Measurements from ENCODE around the gene TBC1D22B.

TBC1D22B gene

DNA sequence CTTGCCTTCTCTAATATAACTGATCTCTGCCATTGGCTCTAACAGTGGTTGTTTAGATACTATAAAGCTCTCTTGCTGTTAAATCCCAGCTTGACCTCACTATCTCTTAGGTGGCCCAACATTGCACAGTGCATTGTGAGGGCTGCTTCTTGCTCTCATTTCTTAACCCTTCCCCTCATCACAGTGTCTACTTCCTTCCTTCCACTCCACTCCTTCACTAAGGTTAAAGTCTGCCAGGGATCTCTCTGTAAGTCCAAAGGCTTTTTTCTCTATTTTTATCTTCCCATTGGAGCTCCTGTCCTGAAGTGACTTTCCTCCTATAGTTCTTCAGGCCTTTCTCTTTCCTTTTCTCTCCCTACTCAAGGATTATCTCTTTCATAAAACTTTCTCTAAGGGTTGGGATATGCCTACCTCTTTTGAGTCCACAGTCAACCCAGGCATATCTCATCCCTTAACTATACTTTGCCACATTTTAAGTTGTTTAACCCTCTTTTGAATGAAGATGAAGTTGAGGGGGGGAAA is 4.0 kb upstream of the TBC1D22B start:
- H3K27ac Mint-ChIP-seq, result no peak overlapping the region
- no peak overlapping the region for H3K4me3 Mint-ChIP-seq
- DNase-seq (ENCODE audit: low spot score in 2 of 2), result no peak

DNA sequence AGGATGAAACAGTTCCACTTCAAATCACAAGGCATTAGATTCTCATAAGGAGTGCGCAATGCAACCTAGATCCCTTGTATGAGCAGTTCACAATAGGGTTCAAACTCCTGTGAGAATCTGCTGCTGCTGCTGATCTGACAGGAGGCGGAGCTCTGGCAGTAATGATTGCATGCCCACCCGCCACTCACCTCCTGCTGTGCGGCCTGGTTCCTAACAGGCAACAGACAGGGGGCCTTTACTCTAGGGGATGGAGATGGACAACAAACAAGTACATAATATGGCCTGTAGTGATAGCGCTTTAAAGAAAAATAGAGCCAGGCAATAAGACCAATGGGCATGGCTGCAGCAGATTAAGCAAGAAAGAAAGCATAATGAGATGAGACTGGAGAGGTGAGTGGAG is 2.7 kb upstream of the TBC1D22B start:
- no peak overlapping the region for H3K4me3 Mint-ChIP-seq
- H3K27ac Mint-ChIP-seq, result no peak overlapping the region
- peaks cover 9% of the 10 kb centered on the region for H3K36me3 Mint-ChIP-seq
- ATAC-seq, result no peak
- H3K4me1 Mint-ChIP-seq, result peaks cover 32% of the 10 kb centered on the region
- no peaks in the 10 kb centered on the region for H3K9me3 Mint-ChIP-seq
- no peak for DNase-seq (ENCODE audit: low spot score in 2 of 2)

More for the DNA sequence above, 4.0 kb upstream of the TBC1D22B start:
- Mint-ChIP-seq H3K36me3 (peaks cover 9% of the 10 kb centered on the region), H3K4me1 (peaks cover 19% of the 10 kb centered on the region), H3K9me3 (no peaks in the 10 kb centered on the region)
- ATAC-seq, result no peak

DNA sequence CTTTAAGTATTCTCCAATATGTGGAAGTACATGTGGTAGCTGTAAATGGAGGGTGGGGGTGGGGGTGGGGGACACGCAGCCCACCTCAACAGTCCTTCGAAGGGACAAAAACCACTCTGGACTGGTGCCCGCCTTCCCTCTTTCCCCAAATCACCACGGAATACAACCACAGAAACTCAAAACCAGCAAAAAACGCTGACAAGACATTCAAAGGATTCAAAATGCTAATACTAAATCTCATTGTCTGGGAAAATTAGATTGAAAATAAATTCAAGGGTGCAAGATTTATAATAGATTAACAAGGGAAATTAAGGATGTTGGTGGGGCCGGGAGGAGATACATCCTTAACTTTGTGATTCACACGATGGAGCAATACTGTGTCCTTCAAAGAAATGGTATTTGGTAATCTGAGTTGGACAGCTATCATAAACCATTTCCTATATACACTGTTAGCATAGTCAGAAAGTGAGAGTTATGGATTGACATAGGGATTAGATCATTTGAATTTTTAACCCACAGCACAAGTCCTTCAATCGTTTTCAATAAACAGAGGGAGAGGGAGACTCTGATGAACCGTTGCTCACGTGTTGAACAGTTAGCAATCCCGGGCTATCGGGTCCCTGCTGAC is 766 bp upstream of the TBC1D22B start:
- Mint-ChIP-seq H3K9me3 (no peaks in the 10 kb centered on the region), H3K4me3 (peak overlapping the region; percentile 95), H3K4me1 (peaks cover 42% of the 10 kb centered on the region), H3K27ac (peak overlapping the region; percentile 99), H3K36me3 (peaks cover 14% of the 10 kb centered on the region)
- DNase-seq (ENCODE audit: low spot score in 2 of 2), result no peak
- ATAC-seq, result no peak

DNA sequence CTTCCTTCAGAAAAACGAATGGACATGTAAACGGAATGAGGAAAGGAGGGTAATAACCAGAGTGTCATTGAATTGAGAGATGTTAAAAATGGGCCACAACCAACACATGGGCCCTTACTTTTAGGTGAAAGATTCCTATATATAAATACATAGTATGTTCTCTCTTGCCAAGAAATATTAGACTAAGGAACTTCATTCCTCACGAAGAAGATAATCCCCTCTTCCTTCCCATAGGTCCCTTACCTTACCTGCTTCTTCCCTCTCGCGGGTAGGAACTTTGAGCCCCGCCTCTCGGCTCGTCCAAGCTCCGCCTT is 295 bp upstream of the TBC1D22B start:
- peak overlapping the region; percentile 95 for H3K4me3 Mint-ChIP-seq
- peaks cover 17% of the 10 kb centered on the region for H3K36me3 Mint-ChIP-seq
- H3K4me1 Mint-ChIP-seq, result peaks cover 44% of the 10 kb centered on the region
- ATAC-seq (no peak), DNase-seq (ENCODE audit: low spot score in 2 of 2) (no peak)
- H3K27ac Mint-ChIP-seq, result peak overlapping the region; percentile 99
- no peaks in the 10 kb centered on the region for H3K9me3 Mint-ChIP-seq

DNA sequence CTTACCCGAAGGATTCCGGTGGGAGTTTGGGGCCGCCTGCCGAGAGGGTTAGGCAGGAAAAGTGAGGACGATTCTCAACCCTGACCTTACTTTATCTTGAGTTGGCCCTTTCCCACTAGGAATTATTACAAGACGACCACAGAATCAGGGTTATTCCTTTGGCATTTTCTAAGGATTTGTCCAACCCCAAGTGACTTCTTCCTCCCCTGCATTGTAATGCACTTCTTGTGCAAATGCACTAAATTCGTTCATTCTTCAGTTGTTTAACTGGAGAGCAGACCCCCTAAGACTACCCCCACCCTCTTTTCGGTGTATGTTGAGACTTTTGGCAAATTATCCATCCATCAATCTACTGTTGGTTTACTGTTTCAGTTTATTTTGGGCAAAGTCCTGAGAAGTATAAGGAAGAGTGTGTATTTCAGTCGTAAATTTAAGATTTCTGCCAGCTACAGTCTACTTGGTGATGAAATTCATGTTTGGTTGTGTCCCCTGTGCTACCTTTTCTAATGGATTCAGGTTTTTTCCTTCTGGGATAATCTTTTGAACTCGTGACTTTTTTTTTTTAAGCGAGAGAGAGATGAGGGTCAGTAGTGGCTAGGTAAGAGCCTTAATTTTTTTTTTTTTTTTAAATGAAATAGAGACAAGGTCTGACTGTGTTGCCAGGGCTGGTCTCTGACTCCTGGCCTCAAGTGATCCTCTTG is 983 bp downstream of the TBC1D22B start:
- no peaks in the 10 kb centered on the region for H3K9me3 Mint-ChIP-seq
- peaks cover 55% of the 10 kb centered on the region for H3K4me1 Mint-ChIP-seq
- H3K4me3 Mint-ChIP-seq, result peak overlapping the region; percentile 95
- DNase-seq (ENCODE audit: low spot score in 2 of 2) (no peak), ATAC-seq (no peak)
- H3K36me3 Mint-ChIP-seq, result peaks cover 17% of the 10 kb centered on the region
- peak overlapping the region; percentile 99 for H3K27ac Mint-ChIP-seq

DNA sequence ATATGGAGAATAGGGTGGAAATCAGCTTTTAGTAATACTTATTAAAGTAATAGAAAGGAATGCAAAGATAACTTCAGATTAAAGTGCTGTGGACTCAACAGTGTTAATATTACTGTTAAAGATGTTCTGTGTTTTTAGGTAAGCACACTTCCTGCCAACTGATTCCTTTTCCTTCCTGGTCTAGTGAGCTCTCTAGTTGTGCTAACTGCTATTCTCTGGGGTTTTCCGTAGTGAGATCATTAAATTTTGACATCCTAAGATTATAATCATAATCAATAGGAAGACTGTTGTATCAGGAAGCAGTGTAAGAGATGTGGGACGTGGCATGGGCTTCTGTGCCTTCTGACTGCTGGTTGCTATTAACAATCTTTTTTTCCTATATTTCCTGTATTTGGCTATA is 1.6 kb downstream of the TBC1D22B start:
- ATAC-seq (no peak), DNase-seq (ENCODE audit: low spot score in 2 of 2) (no peak)
- H3K4me1 Mint-ChIP-seq, result peaks cover 61% of the 10 kb centered on the region
- peak overlapping the region; percentile 99 for H3K27ac Mint-ChIP-seq
- H3K36me3 Mint-ChIP-seq, result peaks cover 17% of the 10 kb centered on the region
- H3K4me3 Mint-ChIP-seq, result peak overlapping the region; percentile 95
- no peaks in the 10 kb centered on the region for H3K9me3 Mint-ChIP-seq

DNA sequence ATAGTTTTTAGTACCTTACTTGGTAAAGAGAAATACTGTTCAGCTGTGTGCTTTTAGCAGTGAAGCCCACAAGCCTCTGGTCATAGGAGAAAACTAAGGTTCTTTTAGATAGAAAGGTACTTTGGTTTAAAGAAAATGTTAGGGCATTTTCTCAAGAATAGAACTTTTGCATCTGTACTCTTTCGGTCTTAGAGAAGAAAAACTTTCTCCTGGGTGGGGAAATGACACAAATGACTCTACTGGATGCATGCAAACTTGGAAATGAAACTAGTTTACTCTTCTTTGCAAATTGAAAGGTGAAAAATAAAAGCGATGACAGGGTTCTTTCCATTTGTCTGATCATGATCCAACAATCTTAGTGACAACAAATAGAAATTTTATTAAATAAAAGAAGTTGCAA is 2.5 kb downstream of the TBC1D22B start:
- Mint-ChIP-seq H3K4me3 (peak overlapping the region; percentile 95), H3K9me3 (no peaks in the 10 kb centered on the region), H3K4me1 (peaks cover 70% of the 10 kb centered on the region), H3K36me3 (peaks cover 17% of the 10 kb centered on the region), H3K27ac (peak overlapping the region; percentile 99)
- DNase-seq (ENCODE audit: low spot score in 2 of 2), result no peak
- no peak for ATAC-seq

DNA sequence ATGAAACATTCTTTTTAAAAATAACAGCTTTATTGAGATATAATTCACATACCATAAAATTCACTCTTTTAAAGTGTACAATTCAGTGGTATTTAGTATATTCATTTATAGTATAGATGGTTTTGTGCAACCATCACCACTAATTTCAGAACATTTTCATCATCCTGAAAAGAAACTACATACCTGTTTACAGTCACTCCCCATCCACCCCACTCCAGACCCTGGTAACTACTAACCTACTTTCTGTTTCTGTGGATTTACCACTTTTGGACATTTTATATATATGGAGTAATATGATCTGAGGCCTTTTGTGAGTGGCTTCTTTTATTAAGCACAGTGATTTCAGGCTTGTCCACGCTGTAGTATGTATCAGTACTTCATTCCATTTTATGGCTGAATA is 2.9 kb downstream of the TBC1D22B start:
- DNase-seq (ENCODE audit: low spot score in 2 of 2) (no peak), ATAC-seq (peak; percentile 38)
- Mint-ChIP-seq H3K4me3 (no peak overlapping the region), H3K4me1 (peaks cover 74% of the 10 kb centered on the region), H3K27ac (peak overlapping the region; percentile 99), H3K36me3 (peaks cover 17% of the 10 kb centered on the region), H3K9me3 (no peaks in the 10 kb centered on the region)

DNA sequence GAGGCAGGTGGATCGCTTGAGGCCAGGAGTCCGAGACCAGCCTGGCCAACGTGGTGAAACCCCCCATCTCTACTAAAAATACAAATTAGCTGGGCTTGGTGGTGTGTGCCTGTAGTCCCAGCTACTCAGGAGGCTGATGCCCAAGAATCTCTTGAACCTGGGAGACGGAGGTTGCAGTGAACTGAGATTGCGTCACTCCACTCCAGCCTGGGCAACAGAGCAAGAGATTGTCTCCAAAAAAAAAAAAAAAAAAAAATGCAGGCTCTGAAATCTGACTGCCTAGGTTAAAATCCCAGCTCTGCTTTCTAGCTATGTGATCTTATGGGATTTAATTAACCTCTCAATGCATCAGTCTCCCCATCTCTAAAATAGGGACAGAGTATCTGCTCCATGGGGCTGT is 3.6 kb downstream of the TBC1D22B start:
- H3K27ac Mint-ChIP-seq, result no peak overlapping the region
- ATAC-seq, result no peak
- no peak overlapping the region for H3K4me3 Mint-ChIP-seq
- peaks cover 70% of the 10 kb centered on the region for H3K4me1 Mint-ChIP-seq
- peaks cover 17% of the 10 kb centered on the region for H3K36me3 Mint-ChIP-seq
- no peaks in the 10 kb centered on the region for H3K9me3 Mint-ChIP-seq
- no peak for DNase-seq (ENCODE audit: low spot score in 2 of 2)

DNA sequence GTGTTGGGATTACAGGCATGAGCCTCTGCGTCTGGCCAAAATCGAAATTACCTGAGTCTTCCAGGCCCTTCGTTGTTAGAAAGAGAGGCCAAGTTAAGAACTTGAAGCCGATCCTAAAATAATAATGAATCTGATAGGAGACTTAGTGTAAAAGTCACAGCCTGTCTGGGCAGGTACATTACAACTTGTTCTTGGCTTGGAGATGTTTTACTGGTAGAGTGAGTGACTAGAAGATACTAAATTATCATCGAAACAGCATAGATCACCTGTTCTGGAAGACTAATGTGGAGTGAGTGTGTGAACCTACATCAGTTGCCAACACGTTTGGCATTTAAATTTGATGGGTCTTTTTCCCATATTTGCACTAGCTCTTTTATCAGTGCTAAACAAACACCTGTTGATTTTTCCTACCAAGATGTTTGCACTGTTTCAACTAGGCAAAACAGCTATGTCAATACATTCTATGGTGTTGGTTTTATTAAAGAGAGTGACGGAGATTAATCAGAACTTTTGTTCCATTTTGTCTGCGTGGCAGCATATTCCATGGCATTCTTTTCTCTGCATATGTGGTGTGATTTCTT is 5.0 kb downstream of the TBC1D22B start:
- no peak for ATAC-seq
- Mint-ChIP-seq H3K27ac (no peak overlapping the region), H3K36me3 (peaks cover 14% of the 10 kb centered on the region), H3K4me1 (peaks cover 61% of the 10 kb centered on the region), H3K4me3 (no peak overlapping the region), H3K9me3 (no peaks in the 10 kb centered on the region)
- no peak for DNase-seq (ENCODE audit: low spot score in 2 of 2)

DNA sequence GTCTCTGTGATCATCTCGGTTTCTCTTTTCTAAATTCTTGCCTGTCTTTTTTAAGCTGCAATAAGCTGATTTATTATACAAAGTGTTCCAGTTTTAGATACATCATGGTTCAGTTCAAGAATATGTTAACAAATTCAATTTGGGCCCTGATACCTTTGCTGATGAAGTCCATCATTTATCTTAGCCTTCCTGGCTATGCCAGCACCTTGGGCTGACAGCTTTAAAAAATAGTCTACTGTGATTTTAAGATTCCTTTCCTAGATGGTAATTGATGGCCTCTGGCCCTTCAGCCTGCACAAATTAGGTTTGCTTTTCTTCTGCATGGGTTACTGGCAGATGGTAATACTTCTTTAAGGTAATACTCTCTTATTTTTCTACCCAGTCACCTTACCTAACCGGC is 7.4 kb downstream of the TBC1D22B start:
- no peak overlapping the region for H3K4me3 Mint-ChIP-seq
- peaks cover 46% of the 10 kb centered on the region for H3K4me1 Mint-ChIP-seq
- H3K27ac Mint-ChIP-seq, result no peak overlapping the region
- peaks cover 16% of the 10 kb centered on the region for H3K36me3 Mint-ChIP-seq
- ATAC-seq, result no peak
- H3K9me3 Mint-ChIP-seq, result no peaks in the 10 kb centered on the region
- no peak for DNase-seq (ENCODE audit: low spot score in 2 of 2)

DNA sequence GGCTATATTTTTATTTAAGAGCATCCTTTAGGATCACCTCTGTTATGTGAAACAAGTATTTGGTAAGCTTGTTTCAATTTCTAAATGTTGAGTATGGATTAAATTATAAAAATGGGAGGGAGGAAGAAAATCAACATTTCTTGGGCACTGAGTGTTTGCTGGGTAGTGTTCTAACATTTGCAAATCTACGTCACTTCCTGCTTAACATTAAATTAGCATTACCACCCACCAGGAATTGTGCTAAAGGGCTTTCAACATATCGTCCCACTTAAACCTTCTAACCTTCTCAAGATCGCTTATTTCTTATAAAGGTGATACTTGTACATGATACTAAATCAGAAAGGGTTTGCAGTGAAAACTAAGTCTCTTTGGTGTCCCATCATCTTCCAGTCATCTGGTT is 8.3 kb downstream of the TBC1D22B start:
- no peak for ATAC-seq
- Mint-ChIP-seq H3K27ac (no peak overlapping the region), H3K36me3 (peaks cover 24% of the 10 kb centered on the region), H3K9me3 (no peaks in the 10 kb centered on the region), H3K4me1 (peaks cover 42% of the 10 kb centered on the region), H3K4me3 (no peak overlapping the region)
- no peak for DNase-seq (ENCODE audit: low spot score in 2 of 2)

DNA sequence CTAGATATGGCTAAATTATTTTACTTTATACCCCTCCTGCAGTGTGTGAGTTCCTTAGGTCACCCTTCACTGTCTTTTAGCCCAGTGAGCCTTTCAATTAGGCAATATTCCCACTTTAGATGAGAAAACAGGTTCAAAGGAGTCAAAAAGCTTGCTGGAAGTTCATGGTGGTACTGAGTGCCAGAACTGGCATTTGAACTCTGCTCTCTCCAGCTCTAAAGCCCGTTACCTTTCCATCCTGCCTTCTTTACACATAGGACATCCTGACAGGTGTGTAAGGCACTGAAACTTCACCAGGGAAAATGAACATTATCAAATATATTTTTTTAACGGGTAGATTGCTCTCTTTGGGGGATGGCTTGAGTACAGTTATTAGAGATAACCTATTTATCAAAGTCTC is 11.5 kb downstream of the TBC1D22B start:
- no peak overlapping the region for H3K27ac Mint-ChIP-seq
- no peak for ATAC-seq
- peaks cover 47% of the 10 kb centered on the region for H3K4me1 Mint-ChIP-seq
- H3K4me3 Mint-ChIP-seq, result no peak overlapping the region
- DNase-seq (ENCODE audit: low spot score in 2 of 2), result no peak
- H3K36me3 Mint-ChIP-seq, result peaks cover 21% of the 10 kb centered on the region
- H3K9me3 Mint-ChIP-seq, result no peaks in the 10 kb centered on the region

DNA sequence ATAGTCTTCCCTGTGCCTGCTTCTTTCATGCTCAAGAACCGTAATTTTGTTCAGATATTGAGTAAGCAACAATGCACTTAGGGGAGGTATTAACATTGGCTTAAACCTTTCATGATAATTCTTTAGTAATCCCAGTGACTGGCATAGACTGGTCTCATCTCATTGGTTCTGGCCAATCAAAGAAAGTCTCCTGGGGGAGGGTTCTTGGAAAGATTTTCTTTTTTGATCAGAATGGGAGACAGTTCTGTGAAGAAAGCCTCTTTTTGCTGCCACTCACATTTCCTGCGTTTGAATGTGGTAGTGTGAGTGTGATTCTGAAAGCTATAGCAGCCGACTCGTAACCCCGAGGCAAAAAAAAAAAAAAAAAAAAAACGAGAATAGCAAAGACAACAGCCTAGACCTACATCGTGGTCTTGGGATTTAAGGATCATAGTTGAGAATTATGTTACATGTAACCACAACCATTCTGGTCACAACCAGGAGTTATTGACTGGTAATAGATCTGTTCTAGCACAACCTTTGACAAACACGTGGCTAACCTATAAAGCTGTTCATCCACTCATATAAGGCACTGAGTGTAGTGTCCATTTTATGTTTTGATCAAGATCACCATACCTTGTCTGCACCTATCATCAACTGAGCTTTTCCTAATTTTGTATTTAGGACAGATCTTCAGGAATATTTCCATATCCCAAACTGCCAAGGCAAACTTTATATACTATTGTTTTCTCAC is 15.4 kb downstream of the TBC1D22B start:
- peak overlapping the region; percentile 57 for H3K4me3 Mint-ChIP-seq
- H3K9me3 Mint-ChIP-seq, result no peaks in the 10 kb centered on the region
- H3K27ac Mint-ChIP-seq, result peak overlapping the region; percentile 81
- H3K36me3 Mint-ChIP-seq, result peaks cover 21% of the 10 kb centered on the region
- peaks cover 54% of the 10 kb centered on the region for H3K4me1 Mint-ChIP-seq
- DNase-seq (ENCODE audit: low spot score in 2 of 2), result peak in 1 of 2 donors; percentile 59
- ATAC-seq, result peak; percentile 88

DNA sequence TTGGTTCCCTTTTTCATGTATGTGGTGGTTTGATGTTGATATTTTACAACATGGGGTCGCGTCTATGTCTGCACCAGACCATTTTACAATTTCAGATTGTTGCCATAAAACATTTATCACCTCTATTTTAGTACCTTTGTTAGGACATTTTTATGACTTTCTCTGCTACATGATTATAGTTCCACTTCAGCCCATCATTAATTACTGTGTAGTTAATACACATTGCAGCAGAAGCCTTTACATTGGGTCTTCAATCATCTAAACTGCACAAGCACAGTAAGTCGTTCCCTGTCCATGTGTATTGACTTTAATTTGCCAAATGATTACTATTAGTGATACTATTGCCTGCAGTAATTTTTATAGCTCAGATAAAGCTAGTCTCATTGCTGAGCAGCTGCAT is 16.1 kb downstream of the TBC1D22B start:
- H3K27ac Mint-ChIP-seq, result no peak overlapping the region
- H3K9me3 Mint-ChIP-seq, result no peaks in the 10 kb centered on the region
- H3K4me3 Mint-ChIP-seq, result peak overlapping the region; percentile 57
- no peak for ATAC-seq
- no peak for DNase-seq (ENCODE audit: low spot score in 2 of 2)
- H3K4me1 Mint-ChIP-seq, result peaks cover 50% of the 10 kb centered on the region
- peaks cover 21% of the 10 kb centered on the region for H3K36me3 Mint-ChIP-seq
